K562 (cell line): ENCODE data around the gene TAF10. TPM values are rescaled to one million over a fixed set of nuclear protein-coding genes. Genes with fewer than 3 reads are reported as not detected.

Experiments used
- DIDO1 ChIP-seq: fragments of 450-650 bp; IDR thresholded peaks from 2 replicates; pipeline ENCODE4 v1.6.1; 2016; ENCODE audit warnings: low read depth, missing biosample characterization, missing genetic modification characterization
- KLF13 ChIP-seq: fragments of 450-650 bp; IDR thresholded peaks from 2 replicates; pipeline ENCODE4 v1.6.1; 2016; ENCODE audit warnings: missing genetic modification characterization, low read depth, mild to moderate bottlenecking, missing compliant biosample characterization, moderate library complexity, borderline replicate concordance
- LARP7 ChIP-seq: fragments of 450-650 bp; IDR thresholded peaks from 2 replicates; pipeline ENCODE4 v1.6.1; 2016
- TBP ChIP-seq: optimal IDR thresholded peaks from 2 replicates; pipeline ENCODE3; 2011; ENCODE audit warnings: low read depth, low read length, improper control_type of control experiment
- TEAD2 ChIP-seq: fragments of 450-650 bp; IDR thresholded peaks from 2 replicates; pipeline ENCODE4 v1.6.1; 2016; ENCODE audit warnings: missing genetic modification characterization, control low read depth, missing compliant biosample characterization
- TRIM28 ChIP-seq: fragments of 450-650 bp; IDR thresholded peaks from 2 replicates; pipeline ENCODE4 v1.6.1; 2017
- ZFP30 ChIP-seq: fragments of 250-450 bp; sonication (Bioruptor Pico); IDR thresholded peaks from 2 replicates; pipeline ENCODE4 v1.8.0; 2022; ENCODE audit warnings: moderate library complexity, mild to moderate bottlenecking, inconsistent platforms, borderline replicate concordance
- ZNF12 ChIP-seq: sonication (generic); formaldehyde crosslinking; IDR thresholded peaks from 2 replicates; pipeline ENCODE4 v1.4.0; 2020; ENCODE audit warnings: mild to moderate bottlenecking, missing genetic modification reagents
- ZNF165 ChIP-seq: fragments of 250-450 bp; sonication (Bioruptor Pico); IDR thresholded peaks from 2 replicates; pipeline ENCODE4 v1.4.0; 2020; ENCODE audit warnings: borderline replicate concordance
- polyA plus RNA-seq, 8 experiments: library from polyadenylated mRNA; depleted of rRNA in 4 of 8; stranded (reverse) in 5 of 8; unstranded in 3 of 8; fragments of >200 nt; fragmentation: Nextera tagmentation in 2 of 8; fragmentation: Illumina TruSeq in 1 of 8; extraction: Ambion mirVana in 2 of 8; extraction: Trizol in 1 of 8; gene quantifications; 2 replicates each; pipeline versions ENCODE4 v1.2.1 to v1.2.3, GENCODE V29; 2011 to 2014; ENCODE audit warnings: inconsistent platforms in 1 of 8, missing spikeins in 1 of 8
- total RNA-seq, 7 experiments: library from RNA; depleted of rRNA in 6 of 7; stranded (reverse); fragments of >200 nt in 6 of 7; fragmentation: Illumina TruSeq in 2 of 7; extraction: Trizol in 2 of 7; gene quantifications; 2 replicates each; pipeline versions ENCODE4 v1.2.1 to v1.2.3, GENCODE V29; 2011 to 2021; ENCODE audit warnings: low replicate concordance in 1 of 7
- TF ChIP-seq, protein P1 (sequence below), 2 experiments: fragments of 250-450 bp in 1 of 2; fragments of 450-650 bp in 1 of 2; sonication (Bioruptor Pico) in 1 of 2; IDR thresholded peaks; 2 replicates each; pipeline versions ENCODE4 v1.6.1 to v1.8.0; 2016 to 2021; ENCODE audit warnings: mild to moderate bottlenecking in 2 of 2, moderate library complexity in 2 of 2, missing compliant biosample characterization in 1 of 2, missing genetic modification characterization in 1 of 2
- TF ChIP-seq, protein P2 (sequence below), 2 experiments: fragments of 450-650 bp; conservative IDR thresholded peaks; 2 replicates each; pipeline ENCODE4 v1.6.1; 2017; ENCODE audit warnings: mild to moderate bottlenecking in 2 of 2, moderate library complexity in 2 of 2
- TF ChIP-seq, protein P3 (sequence below): sonication (generic); formaldehyde crosslinking; IDR thresholded peaks from 2 replicates; pipeline ENCODE4 v1.8.0; 2023; ENCODE audit warnings: missing genetic modification reagents, mild to moderate bottlenecking, borderline replicate concordance
- TF ChIP-seq, protein P4 (sequence below): sonication (generic); formaldehyde crosslinking; IDR thresholded peaks from 2 replicates; pipeline ENCODE4 v1.8.0; 2022; ENCODE audit warnings: mild to moderate bottlenecking, missing genetic modification reagents, borderline replicate concordance
- TF ChIP-seq, protein P5 (sequence below): fragments of 250-450 bp; sonication (Bioruptor Pico); IDR thresholded peaks from 2 replicates; pipeline ENCODE4 v1.5.0; 2021

Gene TAF10
- total and polyA plus RNA-seq, 9 of the 15 experiments (the other 6 are each of a cell fraction or from before 2014, with no cell fraction given), result 19.5 to 197 (median 121) TPM

DNA sequence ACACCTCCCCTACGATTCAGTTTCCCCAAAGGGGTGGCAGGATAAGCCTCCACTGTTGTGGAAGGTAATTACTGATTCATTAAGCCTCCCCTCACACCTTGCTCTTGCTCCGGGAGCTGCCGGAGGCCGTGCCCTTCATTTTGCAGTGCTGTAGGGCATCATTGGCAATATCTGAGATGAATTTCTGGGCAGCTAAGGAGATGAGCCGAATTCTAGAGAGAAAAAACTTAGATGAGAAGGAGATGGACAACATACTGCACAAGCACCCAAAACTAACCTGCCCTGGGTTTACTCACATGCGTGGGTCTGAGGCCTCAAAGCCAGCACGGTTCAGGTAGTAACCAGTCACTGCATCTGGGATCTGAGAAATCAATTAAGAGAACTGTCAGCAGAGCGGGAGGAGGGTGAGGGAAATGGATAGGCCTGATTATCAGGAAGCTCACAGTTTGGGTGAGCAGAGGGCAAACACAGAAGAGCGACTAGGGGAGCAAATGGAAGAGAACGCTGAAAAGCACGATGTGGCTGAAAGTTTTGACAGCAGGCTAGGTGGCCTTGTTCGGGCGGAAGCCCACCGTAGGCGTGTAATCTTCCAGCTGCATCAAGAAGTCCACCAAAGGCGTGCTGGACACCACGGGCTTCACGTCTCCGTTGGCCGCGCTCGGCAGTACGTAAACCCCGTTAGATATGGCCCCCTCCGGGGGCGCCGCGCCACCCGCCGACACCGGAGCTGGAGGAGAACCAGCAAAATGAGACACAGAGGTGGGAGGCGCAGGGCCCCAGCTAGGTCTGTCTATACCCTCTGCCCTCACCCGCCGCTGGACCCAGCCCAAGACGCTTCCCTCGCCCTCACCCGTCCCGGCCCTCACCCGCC, 689 bp downstream of the TAF10 start (continued):
- TF ChIP-seq DIDO1 (tag) (no peak), TBP (no peak), ZNF165 (CRISPR knock-in tag) (no peak), KLF13 (no peak), ZNF12 (no peak), TRIM28 (no peak), LARP7 (no peak), ZFP30 (CRISPR knock-in tag) (no peak), TEAD2 (tag) (no peak)
- TF ChIP-seq, protein P1, sequence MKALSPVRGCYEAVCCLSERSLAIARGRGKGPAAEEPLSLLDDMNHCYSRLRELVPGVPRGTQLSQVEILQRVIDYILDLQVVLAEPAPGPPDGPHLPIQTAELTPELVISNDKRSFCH (CRISPR knock-in tag; IDR thresholded peaks at IDR 0.05), result no peak
- TF ChIP-seq, protein P1 (tag; IDR thresholded peaks at IDR 0.05), result no peak
- TF ChIP-seq, protein P2, sequence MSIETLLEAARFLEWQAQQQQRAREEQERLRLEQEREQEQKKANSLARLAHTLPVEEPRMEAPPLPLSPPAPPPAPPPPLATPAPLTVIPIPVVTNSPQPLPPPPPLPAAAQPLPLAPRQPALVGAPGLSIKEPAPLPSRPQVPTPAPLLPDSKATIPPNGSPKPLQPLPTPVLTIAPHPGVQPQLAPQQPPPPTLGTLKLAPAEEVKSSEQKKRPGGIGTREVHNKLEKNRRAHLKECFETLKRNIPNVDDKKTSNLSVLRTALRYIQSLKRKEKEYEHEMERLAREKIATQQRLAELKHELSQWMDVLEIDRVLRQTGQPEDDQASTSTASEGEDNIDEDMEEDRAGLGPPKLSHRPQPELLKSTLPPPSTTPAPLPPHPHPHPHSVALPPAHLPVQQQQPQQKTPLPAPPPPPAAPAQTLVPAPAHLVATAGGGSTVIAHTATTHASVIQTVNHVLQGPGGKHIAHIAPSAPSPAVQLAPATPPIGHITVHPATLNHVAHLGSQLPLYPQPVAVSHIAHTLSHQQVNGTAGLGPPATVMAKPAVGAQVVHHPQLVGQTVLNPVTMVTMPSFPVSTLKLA (conservative IDR thresholded peaks at IDR 0.05), result no peak
- TF ChIP-seq, protein P3, sequence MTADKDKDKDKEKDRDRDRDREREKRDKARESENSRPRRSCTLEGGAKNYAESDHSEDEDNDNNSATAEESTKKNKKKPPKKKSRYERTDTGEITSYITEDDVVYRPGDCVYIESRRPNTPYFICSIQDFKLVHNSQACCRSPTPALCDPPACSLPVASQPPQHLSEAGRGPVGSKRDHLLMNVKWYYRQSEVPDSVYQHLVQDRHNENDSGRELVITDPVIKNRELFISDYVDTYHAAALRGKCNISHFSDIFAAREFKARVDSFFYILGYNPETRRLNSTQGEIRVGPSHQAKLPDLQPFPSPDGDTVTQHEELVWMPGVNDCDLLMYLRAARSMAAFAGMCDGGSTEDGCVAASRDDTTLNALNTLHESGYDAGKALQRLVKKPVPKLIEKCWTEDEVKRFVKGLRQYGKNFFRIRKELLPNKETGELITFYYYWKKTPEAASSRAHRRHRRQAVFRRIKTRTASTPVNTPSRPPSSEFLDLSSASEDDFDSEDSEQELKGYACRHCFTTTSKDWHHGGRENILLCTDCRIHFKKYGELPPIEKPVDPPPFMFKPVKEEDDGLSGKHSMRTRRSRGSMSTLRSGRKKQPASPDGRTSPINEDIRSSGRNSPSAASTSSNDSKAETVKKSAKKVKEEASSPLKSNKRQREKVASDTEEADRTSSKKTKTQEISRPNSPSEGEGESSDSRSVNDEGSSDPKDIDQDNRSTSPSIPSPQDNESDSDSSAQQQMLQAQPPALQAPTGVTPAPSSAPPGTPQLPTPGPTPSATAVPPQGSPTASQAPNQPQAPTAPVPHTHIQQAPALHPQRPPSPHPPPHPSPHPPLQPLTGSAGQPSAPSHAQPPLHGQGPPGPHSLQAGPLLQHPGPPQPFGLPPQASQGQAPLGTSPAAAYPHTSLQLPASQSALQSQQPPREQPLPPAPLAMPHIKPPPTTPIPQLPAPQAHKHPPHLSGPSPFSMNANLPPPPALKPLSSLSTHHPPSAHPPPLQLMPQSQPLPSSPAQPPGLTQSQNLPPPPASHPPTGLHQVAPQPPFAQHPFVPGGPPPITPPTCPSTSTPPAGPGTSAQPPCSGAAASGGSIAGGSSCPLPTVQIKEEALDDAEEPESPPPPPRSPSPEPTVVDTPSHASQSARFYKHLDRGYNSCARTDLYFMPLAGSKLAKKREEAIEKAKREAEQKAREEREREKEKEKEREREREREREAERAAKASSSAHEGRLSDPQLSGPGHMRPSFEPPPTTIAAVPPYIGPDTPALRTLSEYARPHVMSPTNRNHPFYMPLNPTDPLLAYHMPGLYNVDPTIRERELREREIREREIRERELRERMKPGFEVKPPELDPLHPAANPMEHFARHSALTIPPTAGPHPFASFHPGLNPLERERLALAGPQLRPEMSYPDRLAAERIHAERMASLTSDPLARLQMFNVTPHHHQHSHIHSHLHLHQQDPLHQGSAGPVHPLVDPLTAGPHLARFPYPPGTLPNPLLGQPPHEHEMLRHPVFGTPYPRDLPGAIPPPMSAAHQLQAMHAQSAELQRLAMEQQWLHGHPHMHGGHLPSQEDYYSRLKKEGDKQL (CRISPR knock-in tag), result no peak
- TF ChIP-seq, protein P4, sequence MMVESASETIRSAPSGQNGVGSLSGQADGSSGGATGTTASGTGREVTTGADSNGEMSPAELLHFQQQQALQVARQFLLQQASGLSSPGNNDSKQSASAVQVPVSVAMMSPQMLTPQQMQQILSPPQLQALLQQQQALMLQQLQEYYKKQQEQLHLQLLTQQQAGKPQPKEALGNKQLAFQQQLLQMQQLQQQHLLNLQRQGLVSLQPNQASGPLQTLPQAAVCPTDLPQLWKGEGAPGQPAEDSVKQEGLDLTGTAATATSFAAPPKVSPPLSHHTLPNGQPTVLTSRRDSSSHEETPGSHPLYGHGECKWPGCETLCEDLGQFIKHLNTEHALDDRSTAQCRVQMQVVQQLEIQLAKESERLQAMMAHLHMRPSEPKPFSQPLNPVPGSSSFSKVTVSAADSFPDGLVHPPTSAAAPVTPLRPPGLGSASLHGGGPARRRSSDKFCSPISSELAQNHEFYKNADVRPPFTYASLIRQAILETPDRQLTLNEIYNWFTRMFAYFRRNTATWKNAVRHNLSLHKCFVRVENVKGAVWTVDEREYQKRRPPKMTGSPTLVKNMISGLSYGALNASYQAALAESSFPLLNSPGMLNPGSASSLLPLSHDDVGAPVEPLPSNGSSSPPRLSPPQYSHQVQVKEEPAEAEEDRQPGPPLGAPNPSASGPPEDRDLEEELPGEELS (CRISPR knock-in tag), result no peak
- TF ChIP-seq, protein P5, sequence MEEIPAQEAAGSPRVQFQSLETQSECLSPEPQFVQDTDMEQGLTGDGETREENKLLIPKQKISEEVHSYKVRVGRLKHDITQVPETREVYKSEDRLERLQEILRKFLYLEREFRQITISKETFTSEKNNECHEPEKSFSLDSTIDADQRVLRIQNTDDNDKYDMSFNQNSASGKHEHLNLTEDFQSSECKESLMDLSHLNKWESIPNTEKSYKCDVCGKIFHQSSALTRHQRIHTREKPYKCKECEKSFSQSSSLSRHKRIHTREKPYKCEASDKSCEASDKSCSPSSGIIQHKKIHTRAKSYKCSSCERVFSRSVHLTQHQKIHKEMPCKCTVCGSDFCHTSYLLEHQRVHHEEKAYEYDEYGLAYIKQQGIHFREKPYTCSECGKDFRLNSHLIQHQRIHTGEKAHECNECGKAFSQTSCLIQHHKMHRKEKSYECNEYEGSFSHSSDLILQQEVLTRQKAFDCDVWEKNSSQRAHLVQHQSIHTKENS (CRISPR knock-in tag), result no peak
